Thyroid gland (tissue), 4 donors: ENCODE data around the gene CCDC71L. TPM values are rescaled to one million over a fixed set of nuclear protein-coding genes. Genes with fewer than 3 reads are reported as not detected.

Source experiments
- DNase-seq, 2 donors: peaks; one replicate each; pipeline ENCODE4 v3.0.0-alpha.2; 2019
- H3K27ac ChIP-seq, 3 donors: fragments of 200-600 bp; sonication (generic); 1 replicate in 2 of 3; 2 replicates in 1 of 3; pipeline ENCODE4 v1.5.1; 2016 to 2019; ENCODE audit warnings: mild to moderate bottlenecking in 1 of 3, moderate library complexity in 1 of 3
- H3K27me3 ChIP-seq: fragments of 200-600 bp; sonication (generic); one replicate; pipeline ENCODE4 v1.5.1; 2019
- H3K36me3 ChIP-seq, 2 donors: fragments of 200-600 bp; sonication (generic); one replicate each; pipeline ENCODE4 v1.5.1; 2016 to 2019
- H3K4me1 ChIP-seq, 2 donors: fragments of 200-600 bp; sonication (generic); one replicate each; pipeline ENCODE4 v1.5.1; 2017 to 2019
- H3K4me3 ChIP-seq, 3 donors: fragments of 200-600 bp; sonication (generic); replicated peaks in 1 of 3; 1 replicate in 2 of 3; 2 replicates in 1 of 3; pipeline ENCODE4 v1.5.1; 2016; ENCODE audit warnings: mild to moderate bottlenecking in 1 of 3
- H3K9me3 ChIP-seq: fragments of 200-600 bp; sonication (generic); one replicate; pipeline ENCODE4 v1.5.1; 2017
- POLR2A ChIP-seq, 2 donors: fragments of 450-650 bp; IDR thresholded peaks; one replicate each; pipeline ENCODE4 v1.6.1; 2017; ENCODE audit warnings: antibody characterized with exemption in 2 of 2, mild to moderate bottlenecking in 2 of 2, moderate library complexity in 1 of 2
- WGBS, 2 donors: methylation state at CpG; one replicate each; pipeline ENCODE4 v1.1.5; 2017; 5-methylcytosine and 5-hydroxymethylcytosine counted together
- intact Hi-C: fragments of 100-400 bp; cut with DNase I; formaldehyde crosslinking; loops from one replicate; pipeline ENCODE4 v1.15.1; 2023
- total RNA-seq, 4 donors: library from RNA; depleted of rRNA; stranded (reverse); fragments of >200 nt; gene quantifications; one replicate each; pipeline ENCODE4 v1.2.3, GENCODE V29; 2016
- TF ChIP-seq, protein P1 (sequence below), 6 experiments: fragments of 200-600 bp in 3 of 6; fragments of 450-650 bp in 3 of 6; sonication (generic) in 3 of 6; IDR thresholded peaks; one replicate each; pipeline ENCODE4 v1.5.1; 2016 to 2019; ENCODE audit warnings: antibody characterized with exemption in 6 of 6, mild to moderate bottlenecking in 2 of 6, inconsistent platforms in 1 of 6, moderate library complexity in 1 of 6

Gene CCDC71L
- total RNA-seq, 4 donors from 2014 or later, result 19.9 to 33.5 (median 27.2) TPM

DNA sequence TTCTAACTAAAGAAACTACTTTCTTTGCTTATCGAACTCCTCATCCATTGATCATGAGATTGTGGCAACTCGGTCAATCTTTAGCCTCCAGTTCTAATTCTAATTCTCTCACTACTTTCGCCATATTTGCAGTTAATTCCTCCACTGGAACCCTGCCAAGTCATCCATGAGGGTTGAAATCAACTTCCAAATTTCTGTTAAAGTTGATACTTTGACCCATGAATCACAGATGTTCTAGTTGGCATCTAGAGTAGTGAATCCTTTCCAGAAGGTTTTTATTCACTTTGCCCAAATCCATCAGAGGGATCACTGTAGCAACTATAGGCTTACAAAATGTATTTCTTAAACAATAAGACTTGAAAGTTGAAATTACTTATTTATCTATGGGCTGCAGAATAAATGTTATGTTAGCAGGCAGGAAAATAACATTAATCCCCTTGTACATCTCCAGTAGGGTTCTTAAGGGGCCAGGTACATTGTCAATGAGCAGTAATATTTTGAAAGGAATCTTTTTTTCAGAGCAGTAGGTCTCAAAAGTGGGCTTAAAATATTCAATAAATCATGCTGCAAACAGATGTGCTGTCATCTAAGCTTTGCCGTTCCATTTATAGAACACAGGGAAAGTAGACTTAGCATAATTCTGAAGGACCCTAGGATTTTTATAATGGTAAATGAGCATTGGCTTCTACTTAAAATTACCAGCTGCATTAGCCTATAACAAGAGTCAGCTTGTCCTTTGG lies 39.4 kb downstream of the CCDC71L start:
- no peaks in the 10 kb centered on the region for H3K36me3 ChIP-seq
- intact Hi-C loops, result no loop called here
- peaks cover 2 to 16% of the 10 kb centered on the region in 2 donors for H3K4me1 ChIP-seq
- no peak overlapping the region for H3K4me3 ChIP-seq
- H3K27ac ChIP-seq, result no peak overlapping the region
- H3K27me3 ChIP-seq, result no peaks in the 10 kb centered on the region
- H3K9me3 ChIP-seq, result no peaks in the 10 kb centered on the region
- TF ChIP-seq, protein P1, sequence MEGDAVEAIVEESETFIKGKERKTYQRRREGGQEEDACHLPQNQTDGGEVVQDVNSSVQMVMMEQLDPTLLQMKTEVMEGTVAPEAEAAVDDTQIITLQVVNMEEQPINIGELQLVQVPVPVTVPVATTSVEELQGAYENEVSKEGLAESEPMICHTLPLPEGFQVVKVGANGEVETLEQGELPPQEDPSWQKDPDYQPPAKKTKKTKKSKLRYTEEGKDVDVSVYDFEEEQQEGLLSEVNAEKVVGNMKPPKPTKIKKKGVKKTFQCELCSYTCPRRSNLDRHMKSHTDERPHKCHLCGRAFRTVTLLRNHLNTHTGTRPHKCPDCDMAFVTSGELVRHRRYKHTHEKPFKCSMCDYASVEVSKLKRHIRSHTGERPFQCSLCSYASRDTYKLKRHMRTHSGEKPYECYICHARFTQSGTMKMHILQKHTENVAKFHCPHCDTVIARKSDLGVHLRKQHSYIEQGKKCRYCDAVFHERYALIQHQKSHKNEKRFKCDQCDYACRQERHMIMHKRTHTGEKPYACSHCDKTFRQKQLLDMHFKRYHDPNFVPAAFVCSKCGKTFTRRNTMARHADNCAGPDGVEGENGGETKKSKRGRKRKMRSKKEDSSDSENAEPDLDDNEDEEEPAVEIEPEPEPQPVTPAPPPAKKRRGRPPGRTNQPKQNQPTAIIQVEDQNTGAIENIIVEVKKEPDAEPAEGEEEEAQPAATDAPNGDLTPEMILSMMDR (IDR thresholded peaks at IDR 0.05), result no peak
- TF ChIP-seq POLR2A (IDR thresholded peaks at IDR 0.05), result no peak
- 88 to 89% methylated on average over 4 of the region's 4 CpGs for WGBS, 2 donors
- no peak for DNase-seq

DNA sequence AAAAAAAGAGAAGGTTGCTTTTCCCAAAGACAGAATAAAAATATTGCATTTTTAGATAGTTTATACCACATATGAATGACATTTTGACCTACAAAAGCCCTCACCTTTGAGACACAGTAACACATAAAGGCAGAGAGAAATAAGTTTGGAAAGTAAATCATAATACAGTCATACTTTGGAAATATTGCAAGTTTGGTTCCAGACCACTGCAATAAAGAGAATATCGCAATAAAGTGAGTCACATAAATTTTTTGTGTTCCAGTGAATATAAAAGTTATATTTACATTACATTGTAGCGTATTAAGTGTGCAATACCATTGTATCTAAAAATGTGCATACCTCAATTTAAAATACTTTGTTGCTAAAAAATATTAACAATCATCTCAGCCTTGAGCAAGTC lies 40.3 kb downstream of the CCDC71L start:
- Histone ChIP-seq H3K27ac (no peak overlapping the region), H3K4me1 (peaks cover 0 to 9% of the 10 kb centered on the region in 2 donors), H3K4me3 (no peak overlapping the region), H3K27me3 (no peaks in the 10 kb centered on the region), H3K36me3 (no peaks in the 10 kb centered on the region), H3K9me3 (no peaks in the 10 kb centered on the region)
- TF ChIP-seq POLR2A (IDR thresholded peaks at IDR 0.05), result no peak
- TF ChIP-seq, protein P1 (IDR thresholded peaks at IDR 0.05), result no peak
- WGBS, 2 donors, result 96 to 97% methylated on average over 2 of the region's 2 CpGs
- DNase-seq, result no peak
- intact Hi-C loops, result no loop called here

DNA sequence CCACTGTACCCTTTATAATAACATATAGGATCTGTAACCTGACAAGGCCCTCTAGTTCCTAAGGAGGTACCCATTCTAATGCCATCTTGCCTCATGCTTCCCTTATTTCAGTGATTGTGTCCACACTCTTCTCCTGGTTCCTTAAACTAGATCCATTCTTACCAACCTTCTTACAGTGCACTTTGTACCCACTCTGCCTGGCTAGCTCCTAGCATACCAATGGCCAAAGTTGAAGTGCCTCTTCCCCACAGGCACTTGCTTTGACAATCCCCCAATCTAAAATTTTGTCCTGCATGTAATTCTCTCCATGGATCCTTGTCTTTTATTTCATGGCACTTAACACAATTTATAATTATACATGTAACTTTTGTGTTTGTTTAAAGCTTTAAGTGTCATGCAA lies 40.9 kb downstream of the CCDC71L start:
- no peaks in the 10 kb centered on the region for H3K27me3 ChIP-seq
- H3K4me3 ChIP-seq, result no peak overlapping the region
- TF ChIP-seq POLR2A (IDR thresholded peaks at IDR 0.05), result no peak
- TF ChIP-seq, protein P1 (IDR thresholded peaks at IDR 0.05), result no peak
- H3K9me3 ChIP-seq, result no peaks in the 10 kb centered on the region
- peaks cover 0 to 9% of the 10 kb centered on the region in 2 donors for H3K4me1 ChIP-seq
- intact Hi-C loops, result no loop called here
- no peaks in the 10 kb centered on the region for H3K36me3 ChIP-seq
- no peak for DNase-seq
- H3K27ac ChIP-seq, result no peak overlapping the region

DNA sequence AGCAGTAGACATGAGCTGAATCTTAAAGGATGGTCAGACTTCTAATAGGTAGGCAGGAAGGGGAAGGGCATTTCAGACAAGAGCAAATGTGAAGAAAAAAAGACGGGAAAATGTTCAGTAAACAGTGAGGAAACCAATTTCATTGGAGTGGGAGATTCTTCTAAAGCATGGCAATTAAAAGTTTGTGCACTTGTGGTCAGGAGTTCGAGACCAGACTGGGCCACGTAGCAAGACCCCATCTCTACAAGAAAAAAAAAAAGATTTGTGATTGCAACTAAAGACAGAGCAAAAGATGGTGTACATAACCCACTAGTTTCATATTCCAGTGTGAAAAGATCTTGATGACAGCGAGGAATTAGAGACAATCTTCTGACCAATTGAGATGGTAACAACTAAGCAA lies 41.7 kb downstream of the CCDC71L start:
- no peaks in the 10 kb centered on the region for H3K9me3 ChIP-seq
- intact Hi-C loops, result no loop called here
- no peak for DNase-seq
- no peak overlapping the region for H3K4me3 ChIP-seq
- WGBS, 2 donors, result 94 to 95% methylated on average over 4 of the region's 4 CpGs
- TF ChIP-seq, protein P1 (IDR thresholded peaks at IDR 0.05), result no peak
- no peak for TF ChIP-seq POLR2A (IDR thresholded peaks at IDR 0.05)
- peaks cover 0 to 11% of the 10 kb centered on the region in 2 donors for H3K4me1 ChIP-seq
- no peak overlapping the region for H3K27ac ChIP-seq
- no peaks in the 10 kb centered on the region for H3K27me3 ChIP-seq
- no peaks in the 10 kb centered on the region for H3K36me3 ChIP-seq

DNA sequence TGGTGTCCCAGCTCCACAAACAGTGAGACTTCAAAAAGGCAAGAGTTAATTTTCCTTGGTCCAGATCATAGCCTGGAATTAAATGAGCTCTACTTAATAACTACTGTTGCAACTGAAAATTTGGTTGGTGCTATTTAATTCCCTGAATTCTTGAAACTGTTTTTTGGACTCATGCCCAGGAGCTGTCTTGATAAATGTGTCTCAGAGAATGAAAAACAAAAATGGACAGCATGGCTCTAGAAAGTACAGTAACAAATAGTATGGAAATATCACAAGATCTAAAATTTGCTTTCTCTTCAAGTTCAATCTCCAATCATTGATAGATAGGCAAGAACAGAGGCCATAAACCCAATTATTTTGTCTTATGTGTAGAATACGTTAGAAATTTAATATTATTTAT lies 42.5 kb downstream of the CCDC71L start:
- Histone ChIP-seq H3K9me3 (no peaks in the 10 kb centered on the region), H3K27me3 (no peaks in the 10 kb centered on the region), H3K4me3 (no peak overlapping the region), H3K36me3 (no peaks in the 10 kb centered on the region), H3K4me1 (peaks cover 0 to 4% of the 10 kb centered on the region in 2 donors), H3K27ac (no peak overlapping the region)
- WGBS, 2 donors, result 81 to 84% methylated on average over 1 of the region's 1 CpG
- TF ChIP-seq, protein P1 (IDR thresholded peaks at IDR 0.05), result no peak
- no peak for TF ChIP-seq POLR2A (IDR thresholded peaks at IDR 0.05)
- DNase-seq, result no peak
- intact Hi-C loops, result no loop called here
